HepG2 (cell line): ENCODE measurements around the gene HES1. TPM values are rescaled to one million over a fixed set of nuclear protein-coding genes. Genes with fewer than 3 reads are reported as not detected.

ENCODE experiments used
- ETV5 ChIP-seq: IDR thresholded peaks from 2 replicates; pipeline ENCODE4 v1.6.1; 2018; ENCODE audit warnings: missing biosample characterization, missing genetic modification reagents, inconsistent platforms, borderline replicate concordance
- FOXA1 ChIP-seq, 2 experiments: fragments of 450-650 bp in 1 of 2; sonication (generic) in 1 of 2; formaldehyde crosslinking in 1 of 2; IDR thresholded peaks; 2 replicates each; pipeline versions ENCODE4 v1.4.0 to v1.6.1; 2016 to 2020; ENCODE audit warnings: missing genetic modification reagents in 1 of 2
- GABPB1 ChIP-seq: IDR thresholded peaks from 2 replicates; pipeline ENCODE4 v1.6.1; 2016; ENCODE audit warnings: mild to moderate bottlenecking, missing genetic modification reagents, moderate library complexity, missing compliant biosample characterization
- GATAD2A ChIP-seq: IDR thresholded peaks from 2 replicates; pipeline ENCODE4 v1.6.1; 2016
- HNF4A ChIP-seq: sonication (generic); formaldehyde crosslinking; IDR thresholded peaks from 2 replicates; pipeline ENCODE4 v1.4.0; 2020; ENCODE audit warnings: missing genetic modification reagents
- HNRNPL ChIP-seq: fragments of 200-400 bp; formaldehyde crosslinking; IDR thresholded peaks from 2 replicates; pipeline ENCODE4 v1.6.1; 2017; ENCODE audit warnings: mild to moderate bottlenecking, low read depth, low read length
- MATR3 ChIP-seq: sonication (generic); formaldehyde crosslinking; IDR thresholded peaks from 2 replicates; pipeline ENCODE4 v1.4.0; 2020; ENCODE audit warnings: missing genetic modification reagents
- NR2F2 ChIP-seq: IDR thresholded peaks from 2 replicates; pipeline ENCODE4 v1.6.1; 2012; ENCODE audit warnings: low read depth, inconsistent platforms, borderline replicate concordance
- RFXAP ChIP-seq: sonication (generic); formaldehyde crosslinking; IDR thresholded peaks from 2 replicates; pipeline ENCODE4 v1.4.0; 2020; ENCODE audit warnings: missing genetic modification reagents, borderline replicate concordance
- RORA ChIP-seq: sonication (generic); formaldehyde crosslinking; IDR thresholded peaks from 2 replicates; pipeline ENCODE4 v1.5.0; 2020; ENCODE audit warnings: mild to moderate bottlenecking, missing genetic modification reagents, moderate library complexity
- RXRA ChIP-seq: sonication (generic); formaldehyde crosslinking; IDR thresholded peaks from 2 replicates; pipeline ENCODE4 v1.5.1; 2020; ENCODE audit warnings: missing genetic modification reagents
- TEAD2 ChIP-seq: sonication (generic); formaldehyde crosslinking; IDR thresholded peaks from 2 replicates; pipeline ENCODE4 v1.9.0; 2021; ENCODE audit warnings: missing genetic modification reagents
- ZBTB21 ChIP-seq: sonication (generic); formaldehyde crosslinking; IDR thresholded peaks from 2 replicates; pipeline ENCODE4 v1.4.0; 2020; ENCODE audit warnings: missing genetic modification reagents
- ZNF572 ChIP-seq: sonication (generic); formaldehyde crosslinking; IDR thresholded peaks from 2 replicates; pipeline ENCODE4 v1.5.1; 2020; ENCODE audit warnings: mild to moderate bottlenecking, missing genetic modification reagents
- ZNF629 ChIP-seq: sonication (generic); formaldehyde crosslinking; conservative IDR thresholded peaks from 2 replicates; pipeline ENCODE4 v1.5.0; 2020; ENCODE audit warnings: missing genetic modification reagents
- ZNF792 ChIP-seq: IDR thresholded peaks from 2 replicates; pipeline ENCODE4 v1.6.1; 2016
- polyA plus RNA-seq, 8 experiments: library from polyadenylated mRNA; depleted of rRNA in 3 of 8; stranded (reverse) in 7 of 8; unstranded in 1 of 8; fragments of >200 nt; fragmentation: Illumina TruSeq in 4 of 8; extraction: Trizol in 4 of 8; gene quantifications; 2 replicates each; pipeline versions ENCODE4 v1.2.1 to v1.2.3, GENCODE V29; 2011 to 2016; ENCODE audit warnings: low read depth in 4 of 8, missing spikeins in 1 of 8, mixed read lengths in 1 of 8; ENCODE audit not compliant: insufficient read depth in 1 of 8
- total RNA-seq, 5 experiments: library from RNA; depleted of rRNA; stranded (reverse); fragments of >200 nt; fragmentation: Illumina TruSeq; extraction: Trizol; gene quantifications; 2 replicates each; pipeline ENCODE4 v1.2.3, GENCODE V29; 2016; ENCODE audit warnings: low read depth in 1 of 5
- TF ChIP-seq, protein P1 (sequence below): sonication (generic); formaldehyde crosslinking; conservative IDR thresholded peaks from 2 replicates; pipeline ENCODE4 v1.8.0; 2022; ENCODE audit warnings: missing genetic modification reagents
- TF ChIP-seq, protein P2 (sequence below): sonication (generic); formaldehyde crosslinking; IDR thresholded peaks from 2 replicates; pipeline ENCODE4 v1.4.0; 2020; ENCODE audit warnings: missing genetic modification reagents, low read depth, mild to moderate bottlenecking, borderline replicate concordance
- TF ChIP-seq, protein P3 (sequence below): sonication (generic); formaldehyde crosslinking; IDR thresholded peaks from 2 replicates; pipeline ENCODE4 v1.4.0; 2020; ENCODE audit warnings: missing genetic modification reagents, borderline replicate concordance
- TF ChIP-seq, protein P4 (sequence below): sonication (generic); formaldehyde crosslinking; IDR thresholded peaks from 2 replicates; pipeline ENCODE4 v1.5.1; 2020; ENCODE audit warnings: missing genetic modification reagents, mild to moderate bottlenecking, borderline replicate concordance
- TF ChIP-seq, protein P5 (sequence below): sonication (generic); formaldehyde crosslinking; IDR thresholded peaks from 2 replicates; pipeline ENCODE4 v1.4.0; 2020; ENCODE audit warnings: mild to moderate bottlenecking, missing genetic modification reagents

The HES1 gene
- total and polyA plus RNA-seq, 2 of the 13 experiments (the other 11 are each of a cell fraction or from before 2014, with no cell fraction given) = 15.4 to 19.8 TPM

DNA sequence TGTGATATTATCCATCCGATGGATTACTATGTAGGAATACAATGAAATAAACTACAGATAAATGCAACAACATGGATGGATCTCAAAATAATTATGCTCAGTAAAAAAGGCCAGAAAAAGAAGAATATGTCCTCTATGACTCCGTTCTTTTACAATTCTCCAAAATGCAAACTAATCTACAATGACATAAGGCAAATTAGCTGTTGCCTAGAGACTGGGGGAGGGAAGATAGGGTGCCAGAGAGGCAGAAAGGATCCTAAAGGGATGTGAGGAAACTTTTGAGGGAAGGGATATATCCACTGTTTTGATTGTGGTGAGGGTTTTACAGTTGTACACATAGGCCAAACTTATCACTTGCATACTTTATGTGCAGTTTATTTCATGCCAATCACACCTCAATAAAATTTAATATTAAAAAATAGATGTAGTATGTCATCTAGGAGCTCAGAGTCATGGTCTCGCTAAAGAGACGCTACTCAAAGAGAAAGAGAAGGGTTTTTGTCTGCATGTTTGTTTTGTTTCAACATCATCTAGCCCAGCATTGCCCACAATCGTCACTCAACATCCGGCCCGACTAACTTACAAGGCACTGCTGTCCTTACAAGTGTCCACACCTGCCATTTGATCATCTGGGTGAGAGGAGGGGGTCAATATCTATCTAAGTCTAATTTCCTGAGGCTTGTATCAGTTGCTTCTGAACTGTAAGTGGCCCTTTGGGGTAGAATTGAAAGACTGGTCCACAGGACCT, 29.5 kb downstream of the HES1 start (continued):
- TF ChIP-seq, protein P1, sequence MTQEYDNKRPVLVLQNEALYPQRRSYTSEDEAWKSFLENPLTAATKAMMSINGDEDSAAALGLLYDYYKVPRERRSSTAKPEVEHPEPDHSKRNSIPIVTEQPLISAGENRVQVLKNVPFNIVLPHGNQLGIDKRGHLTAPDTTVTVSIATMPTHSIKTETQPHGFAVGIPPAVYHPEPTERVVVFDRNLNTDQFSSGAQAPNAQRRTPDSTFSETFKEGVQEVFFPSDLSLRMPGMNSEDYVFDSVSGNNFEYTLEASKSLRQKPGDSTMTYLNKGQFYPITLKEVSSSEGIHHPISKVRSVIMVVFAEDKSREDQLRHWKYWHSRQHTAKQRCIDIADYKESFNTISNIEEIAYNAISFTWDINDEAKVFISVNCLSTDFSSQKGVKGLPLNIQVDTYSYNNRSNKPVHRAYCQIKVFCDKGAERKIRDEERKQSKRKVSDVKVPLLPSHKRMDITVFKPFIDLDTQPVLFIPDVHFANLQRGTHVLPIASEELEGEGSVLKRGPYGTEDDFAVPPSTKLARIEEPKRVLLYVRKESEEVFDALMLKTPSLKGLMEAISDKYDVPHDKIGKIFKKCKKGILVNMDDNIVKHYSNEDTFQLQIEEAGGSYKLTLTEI (CRISPR knock-in tag) = no peak
- no peak for TF ChIP-seq NR2F2
- TF ChIP-seq GABPB1 = peak; percentile 24; the same call in 1 of the 2 replicates
- TF ChIP-seq RORA (CRISPR knock-in tag) = no peak
- no peak for TF ChIP-seq FOXA1 (IDR thresholded peaks at IDR 0.05)
- peak; percentile 52 for TF ChIP-seq FOXA1 (CRISPR knock-in tag; IDR thresholded peaks at IDR 0.05)
- TF ChIP-seq ETV5 (CRISPR knock-in tag) = peak; percentile 68; the same call in 1 of the 2 replicates
- TF ChIP-seq HNF4A = no peak
- no peak for TF ChIP-seq ZNF629 (CRISPR knock-in tag)
- no peak for TF ChIP-seq ZBTB21
- TF ChIP-seq, protein P2, sequence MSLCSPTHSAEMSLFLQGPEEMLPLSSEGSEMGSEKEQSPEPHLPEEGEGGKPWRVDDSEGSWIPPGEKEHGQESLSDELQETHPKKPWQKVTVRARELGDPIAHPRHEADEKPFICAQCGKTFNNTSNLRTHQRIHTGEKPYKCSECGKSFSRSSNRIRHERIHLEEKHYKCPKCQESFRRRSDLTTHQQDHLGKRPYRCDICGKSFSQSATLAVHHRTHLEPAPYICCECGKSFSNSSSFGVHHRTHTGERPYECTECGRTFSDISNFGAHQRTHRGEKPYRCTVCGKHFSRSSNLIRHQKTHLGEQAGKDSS = no peak
- no peak for TF ChIP-seq ZNF792
- TF ChIP-seq MATR3 = no peak
- TF ChIP-seq, protein P3, sequence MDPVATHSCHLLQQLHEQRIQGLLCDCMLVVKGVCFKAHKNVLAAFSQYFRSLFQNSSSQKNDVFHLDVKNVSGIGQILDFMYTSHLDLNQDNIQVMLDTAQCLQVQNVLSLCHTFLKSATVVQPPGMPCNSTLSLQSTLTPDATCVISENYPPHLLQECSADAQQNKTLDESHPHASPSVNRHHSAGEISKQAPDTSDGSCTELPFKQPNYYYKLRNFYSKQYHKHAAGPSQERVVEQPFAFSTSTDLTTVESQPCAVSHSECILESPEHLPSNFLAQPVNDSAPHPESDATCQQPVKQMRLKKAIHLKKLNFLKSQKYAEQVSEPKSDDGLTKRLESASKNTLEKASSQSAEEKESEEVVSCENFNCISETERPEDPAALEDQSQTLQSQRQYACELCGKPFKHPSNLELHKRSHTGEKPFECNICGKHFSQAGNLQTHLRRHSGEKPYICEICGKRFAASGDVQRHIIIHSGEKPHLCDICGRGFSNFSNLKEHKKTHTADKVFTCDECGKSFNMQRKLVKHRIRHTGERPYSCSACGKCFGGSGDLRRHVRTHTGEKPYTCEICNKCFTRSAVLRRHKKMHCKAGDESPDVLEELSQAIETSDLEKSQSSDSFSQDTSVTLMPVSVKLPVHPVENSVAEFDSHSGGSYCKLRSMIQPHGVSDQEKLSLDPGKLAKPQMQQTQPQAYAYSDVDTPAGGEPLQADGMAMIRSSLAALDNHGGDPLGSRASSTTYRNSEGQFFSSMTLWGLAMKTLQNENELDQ (CRISPR knock-in tag) = no peak
- no peak for TF ChIP-seq RFXAP (CRISPR knock-in tag)
- no peak for TF ChIP-seq ZNF572 (CRISPR knock-in tag)
- TF ChIP-seq, protein P4, sequence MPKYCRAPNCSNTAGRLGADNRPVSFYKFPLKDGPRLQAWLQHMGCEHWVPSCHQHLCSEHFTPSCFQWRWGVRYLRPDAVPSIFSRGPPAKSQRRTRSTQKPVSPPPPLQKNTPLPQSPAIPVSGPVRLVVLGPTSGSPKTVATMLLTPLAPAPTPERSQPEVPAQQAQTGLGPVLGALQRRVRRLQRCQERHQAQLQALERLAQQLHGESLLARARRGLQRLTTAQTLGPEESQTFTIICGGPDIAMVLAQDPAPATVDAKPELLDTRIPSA (CRISPR knock-in tag) = no peak
- TF ChIP-seq HNRNPL = no peak
- TF ChIP-seq GATAD2A (CRISPR knock-in tag) = peak; percentile 59
- TF ChIP-seq, protein P5, sequence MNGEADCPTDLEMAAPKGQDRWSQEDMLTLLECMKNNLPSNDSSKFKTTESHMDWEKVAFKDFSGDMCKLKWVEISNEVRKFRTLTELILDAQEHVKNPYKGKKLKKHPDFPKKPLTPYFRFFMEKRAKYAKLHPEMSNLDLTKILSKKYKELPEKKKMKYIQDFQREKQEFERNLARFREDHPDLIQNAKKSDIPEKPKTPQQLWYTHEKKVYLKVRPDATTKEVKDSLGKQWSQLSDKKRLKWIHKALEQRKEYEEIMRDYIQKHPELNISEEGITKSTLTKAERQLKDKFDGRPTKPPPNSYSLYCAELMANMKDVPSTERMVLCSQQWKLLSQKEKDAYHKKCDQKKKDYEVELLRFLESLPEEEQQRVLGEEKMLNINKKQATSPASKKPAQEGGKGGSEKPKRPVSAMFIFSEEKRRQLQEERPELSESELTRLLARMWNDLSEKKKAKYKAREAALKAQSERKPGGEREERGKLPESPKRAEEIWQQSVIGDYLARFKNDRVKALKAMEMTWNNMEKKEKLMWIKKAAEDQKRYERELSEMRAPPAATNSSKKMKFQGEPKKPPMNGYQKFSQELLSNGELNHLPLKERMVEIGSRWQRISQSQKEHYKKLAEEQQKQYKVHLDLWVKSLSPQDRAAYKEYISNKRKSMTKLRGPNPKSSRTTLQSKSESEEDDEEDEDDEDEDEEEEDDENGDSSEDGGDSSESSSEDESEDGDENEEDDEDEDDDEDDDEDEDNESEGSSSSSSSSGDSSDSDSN (CRISPR knock-in tag) = no peak
- no peak for TF ChIP-seq TEAD2 (CRISPR knock-in tag)
- no peak for TF ChIP-seq RXRA (CRISPR knock-in tag)
